SU-DHL-6 (cell line): Measurements from ENCODE around the gene STK33.

Experiments used
- CTCF ChIP-seq: fragments of 200-600 bp; sonication (generic); IDR thresholded peaks from one replicate; pipeline ENCODE4 v1.5.1; 2017; ENCODE audit warnings: antibody characterized with exemption, mild to moderate bottlenecking, low read length, moderate library complexity; ENCODE audit not compliant: insufficient read depth, poor library complexity, severe bottlenecking
- EZH2phosphoT487 ChIP-seq: fragments of 200-600 bp; sonication (generic), shearing (Covaris generic); conservative IDR thresholded peaks from 2 replicates; pipeline ENCODE4 v1.6.1; 2018; ENCODE audit warnings: mild to moderate bottlenecking, antibody characterized with exemption, low read length, moderate library complexity, mixed read lengths

- TF ChIP-seq CTCF = no peak
- no peak for TF ChIP-seq EZH2phosphoT487
These were observed 113.2 kb downstream of the STK33 start for GRCh38 chr11:8480858-8481257.
